ENCODE results near the gene ZNF740.
"Not testable (repeated sequence)": the region's sequence is repeated elsewhere in the genome, so short reads cannot be mapped to it uniquely, and the experiment has no call there.

The ZNF740 gene

DNA sequence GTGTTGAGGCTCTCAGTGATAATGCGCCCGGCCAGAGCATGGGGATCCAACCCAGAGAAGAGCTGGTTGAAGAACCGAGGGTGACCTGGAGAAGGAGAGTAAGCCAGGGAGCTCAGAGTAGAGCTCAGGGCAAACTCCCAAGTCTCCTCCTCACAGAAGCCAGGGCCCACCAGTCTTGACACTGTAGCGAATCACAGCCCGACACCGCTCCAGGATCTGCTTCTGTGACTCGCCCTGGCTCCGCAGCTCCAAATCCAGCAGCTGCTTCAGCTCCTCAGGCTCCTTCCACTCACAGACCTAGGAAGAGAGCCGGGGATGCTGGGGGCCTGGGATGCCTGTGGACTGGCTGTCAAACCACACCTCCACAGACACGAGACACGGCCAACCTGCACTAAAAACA, 8.2 kb upstream of the ZNF740 start:
- DNase-seq (ENCODE audit: insufficient read length, low spot score) = no peak
- no peak for FAIRE-seq

DNA sequence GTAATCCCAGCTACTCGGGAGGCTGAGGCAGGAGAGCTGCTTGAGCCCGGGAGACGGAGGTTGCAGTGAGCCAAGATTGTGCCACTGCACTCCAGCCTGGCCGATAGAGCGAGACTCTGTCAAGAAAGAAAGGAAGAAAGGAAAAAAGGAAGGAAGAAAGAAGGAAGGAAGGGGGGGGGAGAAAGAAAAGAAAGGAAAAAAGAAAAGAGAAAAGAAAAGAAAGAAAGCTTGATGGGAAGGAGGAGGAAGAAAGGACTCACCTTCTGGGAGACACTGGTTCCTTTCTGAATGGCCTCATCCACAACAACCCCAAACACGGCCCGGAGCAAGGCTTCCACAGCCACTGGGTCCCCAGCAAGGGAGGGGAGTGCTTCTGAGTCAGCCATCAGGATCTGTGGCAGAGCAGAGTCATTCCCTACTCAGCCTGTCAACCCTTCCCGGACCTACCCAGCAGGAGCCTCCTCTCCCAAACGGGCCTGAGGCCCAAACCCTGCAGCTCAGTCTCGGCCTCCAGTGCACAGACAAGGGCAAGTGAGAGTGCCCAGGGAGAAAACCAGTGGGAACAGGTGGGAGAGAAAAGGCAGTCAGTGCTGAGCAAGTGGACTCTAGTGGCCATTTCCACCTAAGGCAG, 7.3 kb upstream of the ZNF740 start:
- no peak for DNase-seq (ENCODE audit: insufficient read length, low spot score)
- FAIRE-seq = no peak

DNA sequence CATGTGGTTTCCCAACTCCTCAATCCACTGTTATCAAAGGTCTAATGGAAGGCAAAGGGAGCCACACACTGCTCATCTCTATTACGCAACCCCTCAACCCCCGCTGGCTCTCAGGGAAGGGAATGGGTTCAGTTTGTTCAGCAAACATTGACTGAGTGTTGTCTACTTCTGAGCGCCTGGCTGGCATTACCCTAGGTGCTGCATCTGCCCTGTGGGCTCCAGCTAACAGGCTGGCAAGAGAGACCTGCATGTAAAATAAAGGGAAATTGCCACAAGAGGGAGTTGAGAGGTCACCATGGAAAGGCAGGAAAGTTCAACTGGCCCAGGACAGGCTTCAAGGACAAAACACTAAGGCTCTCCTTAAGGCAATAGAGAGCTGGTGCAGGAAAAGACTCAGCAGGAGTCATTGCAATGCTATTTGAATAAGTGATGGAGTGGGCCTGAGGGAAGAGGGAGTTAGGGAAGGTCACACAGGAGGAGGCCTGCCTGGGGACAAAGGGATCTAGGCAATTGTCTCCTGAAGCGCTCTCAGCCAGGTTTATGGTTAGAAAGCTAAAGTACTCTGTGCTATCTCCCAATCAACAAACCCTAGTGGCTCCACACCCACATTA, 5.5 kb upstream of the ZNF740 start:
- FAIRE-seq (no peak), DNase-seq (ENCODE audit: insufficient read length, low spot score) (peak; percentile 35)

DNA sequence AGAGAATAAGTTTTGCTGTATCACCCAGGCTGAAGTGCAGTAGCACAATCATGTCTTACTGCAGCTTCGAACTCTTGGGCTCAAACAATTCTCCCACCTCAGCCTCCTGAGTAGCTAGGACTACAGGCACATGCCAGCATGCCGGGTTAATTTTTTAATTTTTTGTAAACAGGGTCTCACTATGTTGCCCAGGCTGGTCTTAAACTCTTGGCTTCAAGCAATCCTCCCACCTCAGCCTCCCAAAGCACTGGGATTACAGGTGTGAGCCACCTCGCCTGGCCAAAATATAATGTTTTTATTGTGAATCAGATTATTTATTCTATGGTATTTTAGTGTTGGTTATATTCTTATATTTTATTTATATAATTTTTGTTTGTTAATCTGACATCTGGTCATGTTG, 3.8 kb upstream of the ZNF740 start:
- no peak for DNase-seq (ENCODE audit: insufficient read length, low spot score)
- no peak for FAIRE-seq

DNA sequence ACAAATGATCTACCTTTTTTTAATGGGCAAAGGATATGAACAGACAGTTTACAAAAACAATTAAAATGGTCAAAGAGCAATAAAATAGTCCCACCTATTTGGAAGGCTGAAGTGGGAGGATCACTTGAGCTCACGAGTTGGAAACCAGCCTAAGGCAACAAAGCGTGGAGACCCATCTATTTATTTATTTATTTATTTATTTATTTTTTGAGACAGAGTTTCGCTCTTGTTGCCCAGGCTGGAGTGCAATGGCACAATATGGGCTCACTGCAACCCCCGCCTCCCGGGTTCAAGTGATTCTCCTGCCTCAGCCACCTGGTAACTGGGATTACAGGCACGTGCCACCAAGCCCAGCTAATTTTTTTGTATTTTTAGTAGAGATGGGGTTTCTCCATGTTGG, 3.1 kb upstream of the ZNF740 start:
- not testable (repeated sequence) for FAIRE-seq; DNase-seq (ENCODE audit: insufficient read length, low spot score)

DNA sequence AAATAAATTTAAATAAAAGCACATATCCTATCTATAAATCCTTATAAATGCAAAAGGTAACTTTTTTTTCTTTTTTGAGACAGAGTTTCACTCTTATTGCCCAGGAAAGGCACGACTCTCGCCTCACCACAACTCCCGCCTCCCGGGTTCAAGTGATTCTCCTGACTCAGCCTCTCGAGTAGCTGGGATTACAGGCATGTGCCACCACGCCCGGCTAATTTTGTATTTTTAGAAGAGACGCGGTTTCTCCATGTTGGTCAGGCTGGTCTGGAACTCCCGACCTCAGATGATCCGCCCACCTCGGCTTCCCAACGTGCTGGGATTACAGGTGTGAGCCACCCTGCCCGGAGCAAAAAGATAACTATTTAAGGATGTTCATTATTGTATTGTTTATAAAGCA, 1.7 kb upstream of the ZNF740 start:
- not testable (repeated sequence) for FAIRE-seq; DNase-seq (ENCODE audit: insufficient read length, low spot score)

DNA sequence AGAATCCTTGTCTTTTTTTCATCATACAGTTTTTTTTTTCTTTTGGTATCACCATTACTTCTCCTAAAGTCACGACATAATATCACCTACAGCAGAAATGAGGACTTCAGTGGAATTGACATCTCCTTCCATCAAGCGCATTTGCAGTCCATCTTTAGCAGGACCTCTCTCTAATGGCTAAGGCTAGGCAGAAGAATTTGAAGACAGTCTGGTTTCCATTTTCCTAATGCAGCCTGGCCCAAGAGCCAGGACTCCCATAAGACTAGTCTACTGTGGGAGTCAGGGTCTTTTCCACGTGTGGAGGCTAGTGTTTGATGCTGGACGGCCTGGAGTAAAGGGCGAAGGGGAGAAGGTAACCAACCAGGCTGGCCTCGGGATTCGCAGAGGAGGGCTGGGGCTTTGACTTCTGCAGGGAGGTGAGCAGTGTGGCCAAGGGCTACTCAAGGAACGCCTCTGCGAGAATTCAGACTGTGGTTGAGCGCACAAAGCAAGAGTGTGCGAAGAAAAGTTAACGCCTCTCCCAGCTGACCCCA, 769 bp upstream of the ZNF740 start:
- no peak for DNase-seq (ENCODE audit: insufficient read length, low spot score)
- no peak for FAIRE-seq

DNA sequence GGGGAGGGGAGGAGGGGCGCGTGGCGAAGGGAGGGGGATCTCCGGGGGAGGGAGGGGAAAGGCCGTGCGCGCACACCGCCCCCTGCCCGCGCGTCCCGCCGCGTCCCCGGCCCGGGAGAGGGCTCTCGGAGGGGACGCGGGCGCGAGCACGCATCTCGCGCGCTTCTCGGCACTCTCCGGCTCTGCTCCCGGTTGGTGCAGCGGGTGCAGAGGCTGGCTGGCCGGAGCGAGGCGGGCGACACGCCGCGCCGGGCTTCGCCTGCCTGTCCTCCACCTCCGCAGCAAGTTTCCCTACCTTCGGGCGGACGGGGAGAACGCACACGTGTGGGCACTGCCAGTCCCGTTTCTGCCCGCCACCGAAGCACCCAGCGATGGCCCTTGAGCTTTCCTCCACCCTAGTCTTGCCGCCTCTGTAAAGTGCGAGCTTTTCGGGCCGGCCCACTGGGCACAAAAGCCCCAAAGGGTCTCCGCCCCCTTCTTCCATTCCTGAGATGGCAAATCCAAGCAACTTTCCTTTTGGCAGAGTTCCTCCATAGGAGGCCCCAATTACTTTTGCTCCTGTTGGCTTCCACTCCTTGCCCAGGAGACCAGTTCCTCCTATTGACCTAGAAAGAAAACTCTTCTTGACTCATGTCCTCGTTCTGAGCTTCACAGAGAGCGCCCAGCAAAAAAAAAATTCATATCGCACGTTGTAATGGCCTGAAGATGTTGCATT, 566 bp downstream of the ZNF740 start:
- FAIRE-seq = peak; percentile 64
- DNase-seq (ENCODE audit: insufficient read length, low spot score) = peak; percentile 89

DNA sequence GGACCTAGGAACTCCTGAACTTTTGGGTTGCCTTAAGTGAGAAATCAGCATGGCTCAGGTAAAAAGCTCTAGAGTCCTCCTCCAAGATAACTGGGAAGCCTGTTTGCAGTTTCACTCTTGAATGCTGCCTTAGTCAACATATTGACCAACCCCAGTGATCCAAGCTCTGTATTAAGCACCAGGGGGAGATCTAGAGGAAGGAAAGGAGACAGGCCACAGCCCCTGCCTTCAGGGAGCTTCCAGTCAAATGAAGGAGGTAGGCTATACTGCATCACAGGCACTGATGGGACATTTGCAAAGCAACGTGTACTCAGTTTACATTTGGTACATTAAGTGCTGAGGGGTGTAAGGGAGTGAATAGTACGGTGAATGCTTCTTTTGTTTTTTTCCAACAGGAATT, 1.4 kb downstream of the ZNF740 start:
- FAIRE-seq = no peak

DNA sequence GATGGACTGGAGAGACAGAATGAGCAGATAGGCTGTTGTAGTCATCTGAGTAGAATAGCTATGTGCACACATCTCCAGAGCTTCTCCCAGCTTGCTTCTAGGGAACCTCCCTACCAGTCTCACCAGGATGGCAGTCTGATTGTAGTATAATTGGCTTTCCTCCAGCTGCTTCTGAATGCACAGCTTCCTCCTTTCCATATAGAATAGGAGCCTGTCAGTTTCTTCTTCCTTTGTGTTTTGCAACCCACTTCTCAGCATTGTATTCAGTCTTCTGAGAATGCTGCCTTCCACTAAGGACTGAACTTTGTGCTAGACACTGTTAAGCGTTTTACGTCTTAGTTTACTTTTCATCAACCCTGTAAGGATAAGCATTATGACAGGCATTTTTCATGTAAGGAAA, 2.4 kb downstream of the ZNF740 start:
- FAIRE-seq (no peak), DNase-seq (ENCODE audit: insufficient read length, low spot score) (no peak)

More for the DNA sequence above, 1.4 kb downstream of the ZNF740 start:
- DNase-seq (ENCODE audit: insufficient read length, low spot score) = no peak

DNA sequence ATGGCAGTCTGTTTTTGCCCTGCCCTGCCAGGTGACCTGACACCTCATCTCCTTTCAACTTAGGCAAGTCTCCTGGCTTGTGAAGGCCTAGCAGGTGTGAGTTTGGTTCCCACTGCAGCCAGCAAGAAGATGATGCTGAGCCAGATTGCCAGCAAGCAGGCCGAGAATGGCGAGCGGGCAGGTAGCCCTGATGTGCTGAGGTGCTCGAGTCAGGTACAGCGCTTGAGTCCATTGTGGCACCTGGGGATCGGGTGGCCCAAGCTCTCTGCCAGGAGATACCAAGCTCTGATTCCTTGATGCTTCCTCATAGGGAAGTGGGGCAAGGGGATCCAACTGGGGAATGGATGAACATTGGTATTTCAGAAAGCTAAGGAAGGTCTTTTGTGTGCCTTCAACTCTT, 4.3 kb downstream of the ZNF740 start:
- FAIRE-seq = no peak
- DNase-seq (ENCODE audit: insufficient read length, low spot score) = no peak

DNA sequence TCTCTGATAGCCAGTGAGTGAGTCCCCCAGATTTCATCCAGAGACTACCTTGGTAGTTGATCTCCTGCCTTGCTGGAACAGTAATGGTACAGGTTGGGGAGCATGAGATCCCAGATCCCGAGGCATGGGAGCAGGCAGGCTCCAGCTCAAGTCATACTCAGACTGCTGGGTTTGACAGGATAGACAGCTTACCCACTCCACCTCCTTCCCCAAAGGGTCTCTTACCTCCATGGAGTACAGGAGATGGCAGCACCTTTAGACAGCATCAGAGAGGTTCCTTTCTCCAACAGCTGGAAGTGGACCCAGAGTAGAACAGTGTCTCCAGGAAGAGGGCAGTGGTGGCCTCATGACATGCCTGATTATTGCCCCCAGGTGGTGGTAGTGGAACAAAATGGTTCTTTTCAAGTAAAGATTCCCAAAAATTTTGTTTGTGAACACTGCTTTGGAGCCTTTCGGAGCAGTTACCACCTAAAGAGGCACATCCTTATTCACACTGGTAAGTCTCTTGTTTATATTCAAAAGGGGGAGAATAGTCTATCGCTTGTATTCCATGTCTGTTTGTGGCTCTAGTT, 5.1 kb downstream of the ZNF740 start:
- FAIRE-seq = no peak
- no peak for DNase-seq (ENCODE audit: insufficient read length, low spot score)

DNA sequence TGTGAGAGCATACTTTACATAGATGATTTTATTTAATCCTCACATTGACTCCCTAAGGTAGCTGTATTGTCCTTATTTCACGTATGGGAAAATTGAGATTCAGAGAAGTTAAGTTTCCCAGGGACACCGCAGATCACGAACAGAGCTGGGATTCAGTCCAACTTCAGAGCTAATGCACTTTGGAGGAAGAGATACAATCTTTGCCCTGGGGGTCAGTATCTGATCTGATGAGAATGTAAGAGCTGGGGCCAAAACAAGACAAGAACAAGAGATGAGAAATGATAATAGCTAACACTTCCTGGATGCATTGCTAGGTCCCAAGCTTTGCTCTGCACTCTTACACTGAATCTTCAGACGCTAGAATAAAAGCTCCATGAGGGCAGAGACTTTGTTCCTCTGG, 6.2 kb downstream of the ZNF740 start:
- no peak for FAIRE-seq
- DNase-seq (ENCODE audit: insufficient read length, low spot score) = no peak

DNA sequence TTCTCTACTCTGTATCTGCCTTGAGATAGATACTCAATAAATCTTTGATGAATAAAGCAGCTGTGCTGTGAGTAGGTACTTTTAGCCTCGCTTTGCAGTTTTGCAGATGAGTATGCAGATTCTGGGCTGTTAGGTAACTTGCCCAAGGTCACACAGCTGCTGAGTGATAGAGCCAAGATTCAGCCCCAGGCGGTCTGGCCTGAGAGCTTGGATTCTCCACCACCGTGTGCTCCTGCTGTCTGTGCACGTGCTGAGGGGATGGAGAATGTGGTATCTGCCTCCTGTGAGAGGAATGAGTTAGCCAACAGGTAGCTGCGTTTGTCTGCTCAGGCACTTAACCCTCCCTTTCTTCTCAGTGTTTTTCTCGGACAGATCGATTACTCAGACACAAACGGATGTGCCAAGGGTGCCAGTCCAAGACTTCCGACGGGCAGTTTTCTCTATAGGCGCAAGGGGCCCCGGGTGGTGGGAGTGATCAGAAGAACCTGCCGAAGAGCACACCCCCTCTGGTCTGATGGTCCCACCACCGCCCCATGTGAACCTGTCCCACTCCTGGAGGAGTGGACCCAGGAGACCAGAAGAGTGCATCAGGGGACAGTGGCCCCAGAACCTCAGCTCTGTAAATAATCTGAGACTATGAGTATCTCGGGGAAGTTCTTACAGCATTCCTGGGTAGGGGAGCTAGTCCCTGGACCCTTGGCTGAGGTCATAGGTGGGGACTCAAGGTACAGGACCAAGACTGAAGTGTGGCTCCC, 6.8 kb downstream of the ZNF740 start:
- FAIRE-seq (no peak), DNase-seq (ENCODE audit: insufficient read length, low spot score) (no peak)

DNA sequence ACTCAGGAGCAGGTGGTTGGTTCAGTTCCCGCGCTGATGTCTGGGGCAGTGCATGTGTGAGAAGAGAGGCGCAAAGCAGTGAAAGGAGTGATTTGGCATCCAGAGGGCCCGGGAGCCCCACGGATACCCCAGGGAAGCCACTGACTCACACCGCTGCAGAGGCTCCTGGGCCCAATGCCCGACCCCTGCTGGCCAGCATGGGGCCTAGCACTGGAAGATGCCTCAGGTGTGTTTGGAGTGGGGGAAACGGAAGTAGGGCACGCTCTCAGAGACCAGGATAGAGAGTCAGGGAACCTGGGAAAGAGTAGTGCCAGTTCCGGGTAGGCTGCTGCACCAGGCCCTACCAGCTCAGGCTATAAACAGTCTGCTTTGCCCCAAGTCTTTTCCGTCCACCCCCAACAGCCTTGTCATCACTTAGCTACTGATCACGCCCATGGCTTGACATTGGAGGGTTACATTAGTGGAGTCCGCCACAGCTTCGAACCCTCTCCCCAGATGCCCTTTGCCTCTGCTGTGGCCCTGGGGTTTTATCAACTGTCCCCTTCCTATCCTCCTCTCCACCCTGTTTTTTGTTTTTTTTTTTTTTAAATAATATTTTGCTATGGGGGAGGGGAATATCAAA, 9.7 kb downstream of the ZNF740 start:
- FAIRE-seq (peak; percentile 16), DNase-seq (ENCODE audit: insufficient read length, low spot score) (peak; percentile 62)

DNA sequence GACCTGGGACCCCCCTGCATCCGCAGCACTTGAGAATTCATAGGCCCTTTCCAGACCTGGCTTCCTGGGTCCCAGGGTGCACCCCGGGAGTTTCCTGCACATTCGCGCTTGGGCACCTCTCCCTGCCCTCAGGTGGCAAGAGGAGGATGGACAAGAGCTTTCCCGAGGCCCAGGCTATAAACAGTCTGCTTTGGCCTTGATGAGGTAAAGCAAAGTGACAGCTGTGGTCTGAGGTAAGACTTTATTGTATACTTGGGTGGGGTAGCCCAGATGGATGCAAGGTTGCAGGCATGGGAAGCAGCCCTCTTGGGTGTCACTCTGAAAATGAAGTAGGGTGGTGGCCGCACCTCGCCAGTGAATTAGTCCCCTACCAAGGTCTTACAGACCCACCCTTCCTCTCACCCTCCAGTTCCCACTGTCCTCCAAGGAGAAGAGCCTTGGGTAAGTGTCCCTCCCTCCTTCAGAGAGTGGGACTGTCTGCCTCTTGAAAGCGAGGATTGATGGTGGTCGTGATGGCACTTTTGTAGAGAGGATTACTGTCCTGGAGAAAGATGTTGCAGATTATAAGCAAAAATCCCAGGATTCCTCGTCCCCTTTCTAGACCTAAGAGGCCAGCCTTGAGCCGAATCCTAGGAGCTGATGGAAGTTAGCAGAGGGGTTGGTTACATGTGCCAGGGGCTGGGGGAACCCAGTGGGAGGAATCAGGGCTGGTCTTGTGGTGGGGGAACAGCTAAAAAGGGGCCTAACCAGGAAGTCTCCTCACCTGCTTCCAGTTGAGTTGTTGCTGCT, 10.8 kb downstream of the ZNF740 start:
- no peak for FAIRE-seq
- no peak for DNase-seq (ENCODE audit: insufficient read length, low spot score)

DNA sequence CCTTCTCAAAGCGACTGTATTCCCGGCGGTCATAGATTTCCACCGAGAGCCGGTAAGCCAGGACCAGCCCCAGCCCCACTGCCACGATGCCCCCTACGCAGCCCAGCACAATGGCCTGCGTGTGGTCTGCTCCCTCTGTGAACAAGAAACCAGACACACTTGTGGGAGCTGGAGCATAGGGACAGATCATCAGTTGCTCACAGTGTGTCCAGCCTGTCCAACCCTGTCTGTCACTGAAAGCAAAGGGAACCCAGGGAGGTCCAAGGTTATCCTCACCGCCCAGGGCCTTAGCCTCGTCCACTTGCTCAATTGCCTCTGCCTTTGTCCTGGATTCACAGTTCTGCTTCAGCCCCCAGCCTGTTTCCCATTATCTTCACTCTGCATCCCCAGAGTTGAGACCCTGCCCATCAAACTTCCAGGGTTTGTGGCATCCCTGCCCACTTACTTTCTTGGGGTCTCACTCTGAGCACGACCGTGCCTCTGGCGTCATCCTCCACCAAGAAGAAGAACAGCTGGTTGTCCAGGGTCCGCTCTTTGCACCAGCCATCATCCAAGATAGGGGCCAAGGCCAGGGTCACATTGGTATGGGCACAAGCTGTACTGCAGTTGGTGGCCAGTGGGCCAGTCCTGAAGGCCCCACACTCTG, 11.5 kb downstream of the ZNF740 start:
- FAIRE-seq = no peak
- DNase-seq (ENCODE audit: insufficient read length, low spot score) = no peak

DNA sequence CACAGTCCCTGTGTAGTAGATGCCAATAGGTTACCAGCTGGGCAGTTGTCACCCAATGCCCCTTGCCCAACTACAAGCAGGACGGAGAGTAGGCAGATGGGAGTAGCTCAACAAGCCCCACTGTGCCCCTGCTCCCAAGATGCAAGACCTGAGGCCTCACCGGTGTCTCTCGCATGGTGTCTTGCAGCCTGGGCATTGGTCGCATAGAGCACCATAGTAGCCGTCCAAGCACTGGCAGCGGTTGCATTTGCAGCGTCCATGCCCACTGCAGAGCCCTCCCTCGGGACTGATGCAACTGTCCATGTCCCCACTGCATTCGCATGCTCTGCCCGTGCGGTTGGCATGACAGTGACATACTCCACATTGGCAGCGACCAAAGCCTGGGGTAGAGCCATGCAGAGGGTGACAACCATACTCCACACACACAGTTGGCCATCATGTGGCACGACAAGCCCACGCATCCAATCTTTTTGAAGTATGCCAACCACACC, 12.1 kb downstream of the ZNF740 start:
- no peak for DNase-seq (ENCODE audit: insufficient read length, low spot score)
- FAIRE-seq = no peak

DNA sequence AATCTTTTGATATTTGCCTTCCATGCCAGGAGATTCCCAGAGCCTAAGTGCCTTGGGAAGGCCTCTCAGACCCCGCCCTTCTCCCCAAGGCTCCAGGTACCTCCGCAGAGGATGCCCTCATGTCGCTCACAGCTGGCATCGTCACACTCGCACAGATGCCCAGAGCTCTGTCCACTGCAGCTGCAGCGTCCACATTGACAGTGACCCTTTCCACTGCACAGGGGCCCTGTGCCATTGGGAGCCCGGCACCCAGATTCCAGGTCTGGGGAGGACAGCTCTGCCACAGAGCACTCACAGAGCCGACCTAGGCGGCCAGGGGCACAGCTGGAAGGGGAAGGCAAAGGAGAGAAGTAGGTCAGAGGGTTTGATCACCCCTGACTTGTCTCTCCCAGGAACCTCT, 12.5 kb downstream of the ZNF740 start:
- no peak for FAIRE-seq
- DNase-seq (ENCODE audit: insufficient read length, low spot score) = no peak
